Activated naive CD8-positive, alpha-beta T cell treated with anti-CD3 and anti-CD28 coated beads for 36 hours (primary cell): ENCODE data around the gene LIN28B. TPM values are rescaled to one million over a fixed set of nuclear protein-coding genes. Genes with fewer than 3 reads are reported as not detected.
"Not testable (repeated sequence)": the region's sequence is repeated elsewhere in the genome, so short reads cannot be mapped to it uniquely, and the experiment has no call there.

ENCODE experiments used
- DNase-seq: peaks from one replicate; pipeline ENCODE4 v3.0.0; 2021
- H3K27ac Mint-ChIP-seq: one replicate; pipeline ENCODE4 v1.8.0; 2022; ENCODE audit warnings: mild to moderate bottlenecking, moderate library complexity, mixed read lengths
- H3K27me3 Mint-ChIP-seq: one replicate; pipeline ENCODE4 v1.8.0; 2022; ENCODE audit warnings: mild to moderate bottlenecking, mixed read lengths
- H3K36me3 Mint-ChIP-seq: one replicate; pipeline ENCODE4 v1.8.0; 2021; ENCODE audit warnings: mild to moderate bottlenecking, mixed read lengths
- H3K4me1 Mint-ChIP-seq: one replicate; pipeline ENCODE4 v1.8.0; 2021; ENCODE audit warnings: mixed read lengths
- H3K4me3 Mint-ChIP-seq: one replicate; pipeline ENCODE4 v1.8.0; 2022; ENCODE audit warnings: mild to moderate bottlenecking, moderate library complexity, mixed read lengths
- H3K9me3 Mint-ChIP-seq: one replicate; pipeline ENCODE4 v1.8.0; 2022; ENCODE audit warnings: mixed read lengths
- total RNA-seq, 2 experiments: library from RNA; stranded (reverse); gene quantifications; one replicate each; pipeline ENCODE4 v1.2.3, GENCODE V29; 2021

The LIN28B gene
- total RNA-seq, 2 experiments from 2014 or later, result 0.18 TPM; not detected in 1

DNA sequence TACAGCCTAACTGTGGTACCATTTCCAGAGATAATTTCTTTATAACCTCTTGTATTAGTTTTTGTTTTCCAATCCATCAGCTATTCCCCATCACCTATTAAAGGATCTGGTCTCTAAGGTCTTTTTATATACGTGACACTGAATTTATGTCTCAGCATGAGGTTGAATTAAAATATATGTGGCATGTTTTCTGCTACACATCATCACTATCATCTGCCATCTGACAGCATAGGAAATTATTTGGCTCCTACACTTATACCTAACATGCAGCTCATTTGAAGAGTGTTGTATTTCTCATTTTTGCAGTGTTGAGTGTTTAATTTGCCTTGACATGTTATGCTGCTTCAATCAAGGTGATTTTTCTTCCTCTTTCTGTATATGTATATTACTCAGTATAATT lies 100.3 kb downstream of the LIN28B start:
- Mint-ChIP-seq H3K4me3 (no peak overlapping the region), H3K27me3 (peaks cover 51% of the 10 kb centered on the region), H3K27ac (no peak overlapping the region), H3K9me3 (peaks cover 5% of the 10 kb centered on the region), H3K36me3 (no peaks in the 10 kb centered on the region), H3K4me1 (no peaks in the 10 kb centered on the region)
- no peak for DNase-seq

DNA sequence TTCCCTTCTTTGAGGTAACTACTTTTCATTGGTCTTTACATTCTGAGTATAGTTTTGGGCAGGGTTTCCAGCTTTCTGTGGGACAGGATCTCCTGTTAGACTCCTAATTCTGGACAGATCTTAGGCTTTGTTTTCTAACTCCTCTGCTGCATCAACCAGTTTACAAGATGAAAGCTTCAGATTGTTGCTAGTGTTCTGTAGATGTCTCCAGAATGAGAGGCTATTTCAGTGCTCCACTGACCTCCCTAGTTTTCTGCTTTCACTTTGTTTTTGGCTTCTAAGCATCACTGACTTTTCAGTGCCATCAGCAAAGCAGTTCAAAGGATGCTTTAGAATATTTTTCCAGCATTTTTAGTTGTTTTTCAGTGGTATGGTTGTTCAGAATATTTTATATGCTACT lies 101.4 kb downstream of the LIN28B start:
- no peak for DNase-seq
- Mint-ChIP-seq H3K27me3 (peaks cover 55% of the 10 kb centered on the region), H3K9me3 (peaks cover 5% of the 10 kb centered on the region), H3K27ac (no peak overlapping the region), H3K36me3 (no peaks in the 10 kb centered on the region), H3K4me1 (no peaks in the 10 kb centered on the region), H3K4me3 (no peak overlapping the region)

DNA sequence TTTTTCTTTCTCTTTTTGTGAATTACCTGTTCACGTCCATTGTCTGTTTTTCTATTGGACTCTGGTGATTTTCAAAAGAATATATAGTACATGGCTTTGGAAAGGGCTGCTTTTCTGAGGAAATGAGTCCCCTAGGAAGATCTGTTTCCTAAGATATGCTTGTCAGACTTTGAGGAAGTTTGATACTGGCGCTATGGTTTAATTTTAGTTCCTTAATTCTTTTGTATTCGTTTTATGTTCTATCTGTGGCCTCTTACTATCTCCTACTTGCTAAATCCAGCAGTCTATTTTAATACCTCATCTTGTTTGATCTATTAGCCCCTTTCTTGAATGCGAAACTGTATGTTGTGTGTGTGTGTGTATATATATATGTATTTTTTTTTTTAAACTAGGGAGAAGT lies 101.9 kb downstream of the LIN28B start:
- no peak overlapping the region for H3K4me3 Mint-ChIP-seq
- H3K27me3 Mint-ChIP-seq, result peaks cover 57% of the 10 kb centered on the region
- H3K4me1 Mint-ChIP-seq, result no peaks in the 10 kb centered on the region
- no peak for DNase-seq
- no peak overlapping the region for H3K27ac Mint-ChIP-seq
- no peaks in the 10 kb centered on the region for H3K36me3 Mint-ChIP-seq
- H3K9me3 Mint-ChIP-seq, result peaks cover 5% of the 10 kb centered on the region

DNA sequence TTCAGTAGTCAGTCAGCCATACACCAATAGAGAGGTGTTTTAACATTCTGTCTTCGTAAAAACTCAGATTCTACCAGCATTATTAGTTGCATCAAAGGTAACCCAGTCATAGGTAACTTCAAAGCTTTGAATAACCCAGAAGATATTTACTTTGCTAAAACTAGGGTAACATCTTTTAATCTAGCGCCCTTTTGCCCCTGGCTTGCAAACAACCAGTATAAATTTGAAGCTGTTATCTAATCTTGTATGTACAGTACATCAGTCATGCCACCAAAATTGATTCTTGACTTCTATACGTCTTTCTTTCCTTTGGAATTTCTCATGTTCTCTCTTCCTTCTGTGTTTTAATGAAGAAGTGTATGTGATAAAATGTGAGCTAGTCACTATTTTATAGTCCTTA lies 109.3 kb downstream of the LIN28B start:
- no peaks in the 10 kb centered on the region for H3K36me3 Mint-ChIP-seq
- no peak overlapping the region for H3K4me3 Mint-ChIP-seq
- H3K9me3 Mint-ChIP-seq, result no peaks in the 10 kb centered on the region
- no peaks in the 10 kb centered on the region for H3K4me1 Mint-ChIP-seq
- no peak for DNase-seq
- H3K27ac Mint-ChIP-seq, result no peak overlapping the region
- H3K27me3 Mint-ChIP-seq, result peaks cover 44% of the 10 kb centered on the region

DNA sequence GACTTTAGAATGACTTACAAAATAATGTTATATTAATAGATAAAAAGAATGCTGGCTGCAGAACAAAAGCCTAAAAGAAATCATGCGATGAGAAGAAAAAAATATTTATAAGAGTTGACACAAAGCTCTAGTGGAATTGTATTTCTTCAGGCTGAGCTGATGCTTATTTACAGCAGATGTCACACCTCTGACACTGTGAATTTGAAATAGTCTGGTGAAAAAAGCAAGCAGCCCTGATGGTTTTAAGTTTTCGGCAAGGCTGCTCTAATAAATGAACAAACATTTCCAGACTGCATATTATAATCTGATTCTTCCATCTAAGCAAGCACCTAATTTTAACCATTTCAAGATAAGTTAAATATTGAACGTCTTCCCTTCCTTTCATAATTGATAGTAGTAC lies 109.9 kb downstream of the LIN28B start:
- Mint-ChIP-seq H3K4me1 (no peaks in the 10 kb centered on the region), H3K9me3 (no peaks in the 10 kb centered on the region), H3K4me3 (no peak overlapping the region), H3K27ac (no peak overlapping the region), H3K36me3 (no peaks in the 10 kb centered on the region), H3K27me3 (peaks cover 40% of the 10 kb centered on the region)
- DNase-seq, result no peak

DNA sequence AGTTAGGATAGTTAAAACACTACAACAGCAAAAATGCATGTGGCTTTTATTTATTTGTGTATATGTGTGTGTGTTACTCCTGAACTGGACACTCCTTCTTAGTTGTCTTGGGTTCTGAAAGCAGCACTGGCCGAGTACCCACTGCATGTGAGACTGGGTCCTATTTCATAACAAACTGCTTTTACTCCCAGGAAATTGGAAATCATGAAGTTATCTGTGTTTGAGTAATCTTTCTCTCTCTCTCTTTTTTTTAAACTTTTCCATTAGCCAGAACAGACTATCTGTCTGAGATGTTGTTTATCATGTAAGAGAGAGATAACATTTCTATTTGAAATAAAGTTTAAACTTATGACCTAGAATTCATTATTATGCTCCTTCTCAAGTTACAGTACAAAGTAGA lies 110.4 kb downstream of the LIN28B start:
- Mint-ChIP-seq H3K4me1 (no peaks in the 10 kb centered on the region), H3K4me3 (no peak overlapping the region), H3K9me3 (no peaks in the 10 kb centered on the region), H3K27ac (no peak overlapping the region), H3K36me3 (no peaks in the 10 kb centered on the region), H3K27me3 (peaks cover 35% of the 10 kb centered on the region)
- DNase-seq, result no peak

DNA sequence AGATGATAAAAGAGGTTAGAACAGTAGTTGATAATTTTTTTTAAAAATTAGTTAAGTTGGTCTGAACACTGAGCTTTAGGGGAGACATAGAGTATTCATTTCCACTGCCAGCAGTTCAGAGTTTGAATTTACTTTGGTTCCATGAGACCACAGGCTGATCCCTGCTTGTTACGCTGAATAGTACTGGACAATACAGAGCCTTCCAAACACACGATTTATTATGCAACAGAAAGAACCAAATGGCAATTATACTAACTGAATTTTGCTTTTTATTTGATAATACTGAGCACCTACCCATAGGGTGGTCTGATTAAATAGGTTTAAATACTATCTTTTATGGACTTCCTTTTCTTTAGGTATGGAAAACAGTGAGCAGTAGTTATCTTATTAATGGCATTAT lies 111.5 kb downstream of the LIN28B start:
- no peak overlapping the region for H3K27ac Mint-ChIP-seq
- H3K4me1 Mint-ChIP-seq, result no peaks in the 10 kb centered on the region
- no peak for DNase-seq
- no peaks in the 10 kb centered on the region for H3K9me3 Mint-ChIP-seq
- H3K4me3 Mint-ChIP-seq, result no peak overlapping the region
- H3K27me3 Mint-ChIP-seq, result peaks cover 34% of the 10 kb centered on the region
- H3K36me3 Mint-ChIP-seq, result no peaks in the 10 kb centered on the region

DNA sequence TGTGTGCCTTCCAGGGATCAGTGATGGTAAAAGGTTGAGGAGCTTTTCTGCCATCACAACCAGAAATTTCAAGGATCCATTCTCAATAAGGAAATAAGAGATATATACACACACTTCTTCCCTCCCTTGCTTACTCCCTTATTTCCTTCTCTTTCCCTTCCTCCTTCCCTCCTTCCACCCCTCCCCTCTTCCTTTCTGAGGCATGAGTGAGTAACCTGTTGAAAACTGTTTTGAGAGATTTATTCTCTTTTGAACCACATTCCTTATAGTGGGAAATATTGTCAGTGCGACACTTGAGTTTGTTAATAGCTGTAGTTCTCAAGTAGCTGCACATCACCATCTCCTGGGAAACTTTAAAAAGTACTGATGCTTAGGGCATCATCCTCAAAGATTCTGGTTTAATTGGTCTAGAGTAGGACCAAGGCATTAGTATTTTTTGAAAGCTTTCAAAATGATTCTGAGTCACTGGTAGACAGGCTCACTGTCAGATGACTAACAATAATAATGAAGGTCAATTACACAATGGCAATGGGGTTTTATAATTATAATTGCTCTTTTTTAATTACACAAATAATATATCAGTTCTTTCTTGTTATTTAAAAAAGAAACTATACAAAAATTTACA lies 113.0 kb downstream of the LIN28B start:
- Mint-ChIP-seq H3K4me1 (no peaks in the 10 kb centered on the region), H3K36me3 (no peaks in the 10 kb centered on the region), H3K27me3 (peaks cover 27% of the 10 kb centered on the region), H3K4me3 (no peak overlapping the region), H3K27ac (no peak overlapping the region), H3K9me3 (no peaks in the 10 kb centered on the region)
- DNase-seq, result no peak

DNA sequence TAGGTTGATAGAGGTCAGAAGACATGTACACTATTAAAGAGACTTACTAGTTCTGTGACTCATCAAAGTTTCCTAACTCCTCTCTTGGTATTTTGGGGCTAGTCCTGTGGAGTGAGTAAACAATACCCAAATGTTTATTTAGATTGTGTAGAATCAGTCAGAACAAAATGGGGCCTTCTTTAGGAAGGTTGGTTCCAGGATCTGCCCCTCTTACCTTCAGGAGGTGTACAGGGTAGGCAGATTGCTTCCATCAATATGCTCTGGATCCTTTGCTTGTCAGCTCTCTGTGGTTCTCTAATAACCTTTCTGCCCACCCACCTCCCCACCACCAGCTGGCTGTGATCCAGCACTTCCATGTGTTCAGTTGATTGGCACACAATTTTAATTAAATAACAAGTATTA lies 115.9 kb downstream of the LIN28B start:
- no peak overlapping the region for H3K4me3 Mint-ChIP-seq
- no peak for DNase-seq

DNA sequence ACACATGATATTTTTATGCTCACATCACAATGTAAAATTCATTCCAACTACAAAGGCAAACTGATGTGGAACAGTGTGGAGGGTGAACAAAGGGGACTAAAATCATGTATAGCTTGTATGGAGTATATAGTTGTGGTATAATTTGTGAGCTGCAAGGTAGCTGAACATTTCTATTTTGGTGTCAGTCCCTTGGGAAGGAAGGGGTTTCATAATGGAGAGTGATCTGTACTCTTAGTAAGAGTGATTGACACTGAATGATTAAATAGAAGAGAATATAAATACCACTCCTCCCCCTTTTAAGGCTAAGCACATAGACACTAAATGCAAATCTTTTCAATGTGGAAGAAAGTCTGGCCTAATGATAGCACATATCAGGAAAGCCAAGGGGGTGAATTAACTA lies 118.3 kb downstream of the LIN28B start:
- no peaks in the 10 kb centered on the region for H3K4me1 Mint-ChIP-seq
- DNase-seq, result no peak

More for the DNA sequence above, 115.9 kb downstream of the LIN28B start:
- peaks cover 21% of the 10 kb centered on the region for H3K27me3 Mint-ChIP-seq
- H3K27ac Mint-ChIP-seq, result no peak overlapping the region
- no peaks in the 10 kb centered on the region for H3K9me3 Mint-ChIP-seq
- no peaks in the 10 kb centered on the region for H3K4me1 Mint-ChIP-seq
- H3K36me3 Mint-ChIP-seq, result no peaks in the 10 kb centered on the region

DNA sequence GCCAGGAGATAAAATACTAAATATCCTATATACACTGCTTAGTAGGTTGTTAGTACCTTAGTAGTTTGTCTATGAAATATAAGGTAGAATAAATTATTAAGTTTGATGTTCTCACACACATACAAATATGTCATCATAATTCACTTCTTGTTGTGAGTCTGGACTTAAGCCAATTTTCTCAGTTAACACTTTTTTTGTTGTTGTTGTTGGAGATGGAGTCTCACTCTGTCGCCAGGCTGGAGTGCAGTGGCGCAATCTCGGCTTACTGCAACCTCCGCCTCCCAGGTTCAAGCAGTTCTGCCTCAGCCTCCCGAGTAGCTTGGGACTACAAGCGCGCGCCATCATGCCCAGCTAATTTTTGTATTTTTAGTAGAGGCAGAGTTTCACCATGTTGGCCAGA lies 119.5 kb downstream of the LIN28B start:
- H3K36me3 Mint-ChIP-seq, H3K9me3 Mint-ChIP-seq, H3K4me1 Mint-ChIP-seq, DNase-seq, H3K27ac Mint-ChIP-seq, H3K4me3 Mint-ChIP-seq: not testable (repeated sequence)
- H3K27me3 Mint-ChIP-seq, result peaks cover 12% of the 10 kb centered on the region

More for the DNA sequence above, 118.3 kb downstream of the LIN28B start:
- H3K27me3 Mint-ChIP-seq, result peaks cover 19% of the 10 kb centered on the region
- H3K36me3 Mint-ChIP-seq, result no peaks in the 10 kb centered on the region
- no peaks in the 10 kb centered on the region for H3K9me3 Mint-ChIP-seq
- no peak overlapping the region for H3K27ac Mint-ChIP-seq
- no peak overlapping the region for H3K4me3 Mint-ChIP-seq

DNA sequence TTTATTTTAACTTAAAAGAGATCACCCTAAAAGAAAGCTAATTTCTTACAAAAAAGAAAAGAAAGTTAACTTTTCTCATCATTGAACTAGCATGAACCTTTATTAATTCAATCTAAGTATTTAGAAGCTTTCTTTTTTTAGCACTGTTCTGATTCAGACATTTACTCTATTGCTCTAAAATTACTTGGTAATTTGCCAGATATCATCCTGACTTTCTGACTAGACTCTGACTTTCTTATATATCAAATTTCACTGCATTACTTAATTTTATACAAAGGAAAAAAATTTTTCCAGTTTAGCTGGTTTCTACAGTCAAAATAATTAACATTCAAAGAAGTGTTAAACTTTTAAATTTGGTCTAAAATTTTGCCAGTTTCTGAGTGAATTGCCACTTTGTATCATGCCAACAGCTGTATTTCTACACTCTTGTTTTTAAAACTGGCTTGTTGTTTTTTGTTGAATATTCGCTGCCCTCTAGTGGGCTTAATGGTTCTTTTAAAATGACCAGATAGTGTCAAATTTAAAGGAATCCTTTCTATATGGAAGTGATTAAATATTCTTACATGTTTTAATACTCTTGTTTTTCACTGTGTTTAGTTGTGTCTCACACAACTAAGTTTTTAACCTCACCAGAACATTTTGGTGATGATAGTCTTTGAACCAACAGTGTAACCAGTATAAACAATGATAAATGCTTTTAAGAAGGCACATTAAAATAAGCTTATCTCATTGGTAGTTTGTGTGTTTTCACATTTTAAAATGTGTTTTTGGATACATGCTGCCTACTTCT lies 120.9 kb downstream of the LIN28B start:
- Mint-ChIP-seq H3K27ac (no peak overlapping the region), H3K27me3 (peaks cover 12% of the 10 kb centered on the region), H3K4me1 (no peaks in the 10 kb centered on the region), H3K36me3 (no peaks in the 10 kb centered on the region), H3K9me3 (no peaks in the 10 kb centered on the region), H3K4me3 (no peak overlapping the region)
- no peak for DNase-seq

DNA sequence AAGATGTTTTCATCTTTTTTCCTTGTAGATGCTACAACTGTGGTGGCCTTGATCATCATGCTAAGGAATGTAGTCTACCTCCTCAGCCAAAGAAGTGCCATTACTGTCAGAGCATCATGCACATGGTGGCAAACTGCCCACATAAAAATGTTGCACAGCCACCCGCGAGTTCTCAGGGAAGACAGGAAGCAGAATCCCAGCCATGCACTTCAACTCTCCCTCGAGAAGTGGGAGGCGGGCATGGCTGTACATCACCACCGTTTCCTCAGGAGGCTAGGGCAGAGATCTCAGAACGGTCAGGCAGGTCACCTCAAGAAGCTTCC lies 121.4 kb downstream of the LIN28B start:
- Mint-ChIP-seq H3K4me1 (no peaks in the 10 kb centered on the region), H3K27ac (no peak overlapping the region), H3K4me3 (no peak overlapping the region), H3K9me3 (no peaks in the 10 kb centered on the region), H3K36me3 (no peaks in the 10 kb centered on the region), H3K27me3 (peaks cover 9% of the 10 kb centered on the region)
- DNase-seq, result no peak

DNA sequence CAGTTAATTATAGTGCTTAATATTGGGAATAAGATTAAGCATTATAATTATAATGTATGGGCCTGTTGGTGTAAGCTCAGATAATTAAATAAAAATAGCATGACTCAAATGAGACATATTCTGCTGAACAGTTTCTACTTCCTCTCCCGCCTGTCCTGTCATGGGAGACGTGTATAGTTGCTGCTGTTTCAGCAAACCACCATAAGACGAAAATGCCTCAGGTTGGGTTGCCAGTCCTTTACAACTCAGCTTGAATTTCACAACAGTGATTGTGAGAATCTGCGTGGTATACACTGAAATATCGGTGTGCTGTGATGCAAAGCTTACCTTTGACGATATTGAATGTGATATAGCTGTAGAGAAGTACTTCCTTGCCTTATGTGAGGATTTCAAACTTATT lies 123.4 kb downstream of the LIN28B start:
- H3K36me3 Mint-ChIP-seq, result no peaks in the 10 kb centered on the region
- H3K4me1 Mint-ChIP-seq, result no peaks in the 10 kb centered on the region
- no peak for DNase-seq

DNA sequence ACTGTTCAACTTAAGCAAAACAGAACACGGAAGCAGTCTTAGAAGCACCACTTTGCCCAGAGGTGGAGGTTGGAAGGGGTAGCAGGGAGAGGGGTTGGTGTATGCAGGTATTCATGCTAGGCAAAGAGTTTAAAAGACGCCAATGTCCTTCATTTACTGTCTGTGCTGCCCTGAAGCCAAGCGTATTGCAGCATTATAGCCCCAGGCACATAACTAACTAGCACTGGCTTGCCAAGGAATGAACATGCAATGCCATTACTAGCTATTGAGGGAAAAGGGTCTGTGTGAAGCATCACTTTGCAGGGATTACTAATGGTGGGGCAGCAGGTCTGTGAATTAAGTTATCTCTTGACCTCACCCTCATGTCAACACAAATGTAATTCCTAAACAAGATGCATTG lies 124.8 kb downstream of the LIN28B start:
- not testable (repeated sequence) for H3K9me3 Mint-ChIP-seq, H3K27ac Mint-ChIP-seq, H3K4me3 Mint-ChIP-seq, H3K36me3 Mint-ChIP-seq, H3K4me1 Mint-ChIP-seq, H3K27me3 Mint-ChIP-seq, DNase-seq

More for the DNA sequence above, 123.4 kb downstream of the LIN28B start:
- peaks cover 8% of the 10 kb centered on the region for H3K27me3 Mint-ChIP-seq
- no peak overlapping the region for H3K4me3 Mint-ChIP-seq
- no peaks in the 10 kb centered on the region for H3K9me3 Mint-ChIP-seq
- H3K27ac Mint-ChIP-seq, result no peak overlapping the region

DNA sequence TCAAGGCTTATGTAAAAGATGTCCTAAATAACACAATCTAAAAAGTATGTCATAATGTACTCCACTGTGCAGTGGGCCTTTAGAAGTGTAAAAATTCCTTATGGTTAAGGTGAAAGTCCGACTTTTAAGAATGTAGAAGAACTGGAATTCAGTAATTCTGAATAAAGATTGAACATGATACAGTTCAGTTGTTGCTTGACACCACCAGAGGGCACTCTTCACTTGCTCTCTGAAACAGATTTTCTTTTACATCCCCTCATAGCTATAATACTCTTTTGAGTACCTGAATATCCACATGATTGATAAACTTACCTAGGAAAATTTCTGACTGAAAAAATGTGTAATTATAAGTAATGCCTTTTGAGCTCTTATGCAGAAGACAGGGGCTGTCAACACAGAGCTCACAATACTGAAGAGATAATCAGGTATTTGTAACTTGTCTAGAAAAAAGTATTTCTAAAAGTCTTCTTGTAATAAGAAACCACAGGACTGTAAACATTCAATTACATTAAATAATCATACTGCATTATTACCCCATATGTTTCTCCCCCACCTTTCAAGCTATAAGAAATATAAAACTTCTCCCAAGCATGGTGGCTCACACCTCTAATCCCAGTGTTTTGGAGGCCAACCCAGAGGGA lies 130.8 kb downstream of the LIN28B start:
- no peaks in the 10 kb centered on the region for H3K4me1 Mint-ChIP-seq
- no peak for DNase-seq
- no peaks in the 10 kb centered on the region for H3K9me3 Mint-ChIP-seq
- H3K27ac Mint-ChIP-seq, result no peak overlapping the region
- no peak overlapping the region for H3K4me3 Mint-ChIP-seq
- H3K27me3 Mint-ChIP-seq, result no peaks in the 10 kb centered on the region
- H3K36me3 Mint-ChIP-seq, result no peaks in the 10 kb centered on the region
